ENCODE measurements around the gene SETD9. TPM values are rescaled to one million over a fixed set of nuclear protein-coding genes. Genes with fewer than 3 reads are reported as not detected.

Gene SETD9
- total and polyA plus RNA-seq, 9 of the 15 experiments (the other 6 are each of a cell fraction or from before 2014, with no cell fraction given), result 10.8 to 32.6 (median 19.8) TPM

- TF ChIP-seq ZNF780A (CRISPR knock-in tag; IDR thresholded peaks at IDR 0.05), result no peak
- no peak for TF ChIP-seq BHLHE40 (IDR thresholded peaks at IDR 0.05; ENCODE audit: low read length)
- TF ChIP-seq CBX3 (IDR thresholded peaks at IDR 0.05; ENCODE audit: borderline replicate concordance in 1 of 2, low read length in 2 of 2), result no peak
- TF ChIP-seq SMAD4 (CRISPR knock-in tag; conservative IDR thresholded peaks at IDR 0.05), result 0 out of 2 replicates have a peak, but pooled peaks have one; percentile 23
- TF ChIP-seq MLLT1 (IDR thresholded peaks at IDR 0.05), result no peak
- no peak for TF ChIP-seq CUX1 (CRISPR knock-in tag; IDR thresholded peaks at IDR 0.05)
- no peak for TF ChIP-seq SREBF1 (IDR thresholded peaks at IDR 0.05; ENCODE audit: borderline replicate concordance, low read depth, low read length)
- no peak for TF ChIP-seq ZC3H8 (IDR thresholded peaks at IDR 0.05)
Observed at GRCh38 chr5:56951946-56952691, 42.7 kb downstream of the SETD9 start, which contains the start of gene MIER3 (continued).

All from K562 (cell line).